NCI-H748 treated with DMSO at 0.1 percent for 48 hours (cell line): Measurements from ENCODE around the gene ICAM2.
"Not testable (repeated sequence)": the region's sequence is repeated elsewhere in the genome, so short reads cannot be mapped to it uniquely, and the experiment has no call there.

Source experiments
- DNase-seq: peaks from one replicate; lab custom pipeline; 2025; lab: John Stamatoyannopoulos, UW

The ICAM2 gene

DNA sequence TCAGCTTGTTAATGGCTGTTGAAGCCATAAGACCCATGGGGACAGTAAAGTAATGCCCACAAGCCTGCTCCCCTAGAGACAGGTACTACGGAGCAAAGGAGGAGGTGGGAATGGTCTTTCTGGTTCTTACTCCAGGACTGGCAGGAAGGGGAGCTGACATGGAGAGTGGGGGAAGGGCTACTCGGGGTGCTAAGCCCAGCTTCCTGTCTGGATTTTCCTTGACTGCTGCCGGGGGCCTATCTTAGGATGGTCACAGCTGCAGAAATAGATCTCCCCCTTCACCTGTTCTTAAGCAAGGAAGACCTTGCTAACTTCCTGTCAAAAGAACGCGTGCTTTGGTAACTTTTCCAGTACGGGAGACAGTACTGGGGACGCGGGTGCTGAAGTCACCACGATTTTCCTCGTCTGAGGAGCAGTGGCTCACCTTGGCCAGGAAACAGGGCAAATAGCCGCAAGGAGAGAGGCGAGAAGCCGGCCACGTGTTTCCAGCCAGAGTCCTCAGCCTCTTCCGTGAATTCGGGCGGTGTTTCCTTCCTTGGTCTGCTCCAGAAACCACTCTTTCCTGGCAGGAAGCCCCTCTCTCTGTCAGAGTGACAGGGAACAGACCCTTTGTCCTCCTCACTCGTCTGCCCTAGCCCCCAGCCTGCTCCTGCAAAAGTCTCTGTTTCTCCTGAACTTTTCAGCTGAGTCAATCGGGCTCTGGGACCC, 22.9 kb downstream of the ICAM2 start:
- no peak for DNase-seq

DNA sequence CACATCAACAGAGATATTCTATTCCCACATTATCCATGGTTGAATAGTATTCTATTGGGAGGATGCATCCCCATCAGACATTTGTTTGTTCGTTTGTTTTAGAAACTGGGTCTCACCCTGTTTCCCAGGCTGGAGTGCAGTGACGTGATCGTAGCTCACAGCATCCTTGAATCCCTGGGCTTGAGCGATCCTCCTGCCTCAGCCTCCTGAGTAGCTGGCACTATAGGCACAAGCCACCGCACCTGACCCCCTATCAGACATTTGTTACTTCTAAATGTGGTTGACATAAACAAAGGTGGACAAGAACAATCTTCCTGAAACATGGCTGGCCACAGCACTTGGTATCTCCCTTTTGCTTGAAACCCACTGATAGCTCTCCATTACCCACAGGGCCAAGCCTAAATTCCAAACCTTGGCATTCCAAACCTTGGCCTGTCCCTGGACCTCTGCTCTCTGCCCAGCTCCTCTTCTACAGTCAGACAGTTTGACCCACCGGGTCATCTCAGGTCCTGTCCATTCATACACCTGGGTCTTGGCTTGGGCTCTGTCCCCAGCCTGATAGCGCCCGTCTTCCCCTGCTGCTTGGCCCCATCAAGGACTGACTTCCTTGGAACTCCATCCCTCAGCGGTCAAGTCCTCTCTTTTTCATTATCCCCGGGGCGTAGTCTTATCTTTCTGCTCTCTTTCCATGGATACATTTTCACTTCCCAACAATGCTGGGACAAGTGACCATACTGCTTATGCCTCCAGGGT, 23.8 kb downstream of the ICAM2 start:
- DNase-seq, result no peak

DNA sequence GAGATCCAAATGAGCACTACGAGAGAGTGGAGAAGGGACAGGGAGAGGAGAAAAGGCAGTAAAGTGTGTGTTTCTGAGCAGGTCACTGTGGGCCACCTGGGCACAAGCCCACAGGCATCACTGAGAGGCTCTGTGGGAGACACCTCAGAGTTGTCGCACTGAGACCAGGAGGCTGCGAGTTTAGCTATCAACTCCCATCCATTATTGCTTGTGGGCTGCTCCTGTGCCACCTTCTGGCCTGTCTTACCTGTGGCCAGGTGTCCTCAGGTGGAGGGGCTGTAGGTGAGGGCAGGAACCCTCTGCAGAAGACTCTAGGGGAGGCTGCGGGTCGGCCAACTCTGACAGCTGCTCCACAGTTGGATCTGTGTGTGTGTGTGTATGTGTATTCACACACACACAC, 24.8 kb downstream of the ICAM2 start:
- no peak for DNase-seq

DNA sequence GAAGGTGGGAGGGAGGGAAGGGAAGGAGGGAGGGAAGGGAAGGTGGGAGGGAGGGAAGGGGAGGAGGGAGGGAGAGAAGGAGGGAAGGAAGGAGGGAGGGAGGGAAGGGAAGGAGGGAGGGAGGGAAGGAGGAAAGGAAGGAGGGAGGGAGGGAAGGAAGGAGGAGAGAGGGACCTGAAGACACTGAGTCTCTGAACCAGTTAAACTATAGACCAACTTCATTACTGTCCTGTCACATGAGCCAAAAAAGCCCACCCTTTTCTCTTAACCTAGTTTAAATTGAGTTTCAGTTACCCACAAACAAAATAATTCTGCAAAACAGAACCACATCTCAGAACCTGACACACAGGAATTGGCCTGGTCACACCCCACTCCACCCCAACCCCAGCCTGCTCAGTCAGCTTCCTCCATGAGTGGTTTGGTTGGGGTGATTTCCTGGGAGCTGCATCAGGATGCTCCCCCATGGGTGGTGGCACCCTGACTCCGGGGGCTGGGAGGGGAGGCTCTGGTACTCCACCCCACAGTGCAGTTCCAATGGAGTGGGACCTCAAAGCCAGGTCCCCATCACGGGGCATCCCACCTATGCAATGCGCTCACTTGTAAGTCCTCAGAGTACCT, 27.0 kb downstream of the ICAM2 start:
- no peak for DNase-seq

DNA sequence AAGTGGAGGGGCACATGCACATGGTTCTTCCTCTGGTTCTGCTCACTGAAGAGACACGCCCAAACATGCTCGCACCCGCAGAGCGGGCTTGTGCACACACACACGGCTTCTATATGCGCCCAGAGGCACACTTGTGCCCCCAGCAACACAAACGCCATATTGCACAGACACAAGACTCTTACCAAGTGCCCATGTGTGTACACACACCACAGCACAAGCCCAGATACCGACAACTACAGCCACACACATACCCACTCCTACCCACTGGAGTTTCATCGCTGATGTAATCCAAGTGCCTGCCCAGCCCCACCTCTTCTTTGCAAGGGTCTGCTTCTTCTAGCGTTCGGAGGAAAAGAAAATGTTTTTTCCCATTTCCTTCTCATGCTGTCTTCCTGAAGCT, 28.8 kb downstream of the ICAM2 start:
- no peak for DNase-seq

DNA sequence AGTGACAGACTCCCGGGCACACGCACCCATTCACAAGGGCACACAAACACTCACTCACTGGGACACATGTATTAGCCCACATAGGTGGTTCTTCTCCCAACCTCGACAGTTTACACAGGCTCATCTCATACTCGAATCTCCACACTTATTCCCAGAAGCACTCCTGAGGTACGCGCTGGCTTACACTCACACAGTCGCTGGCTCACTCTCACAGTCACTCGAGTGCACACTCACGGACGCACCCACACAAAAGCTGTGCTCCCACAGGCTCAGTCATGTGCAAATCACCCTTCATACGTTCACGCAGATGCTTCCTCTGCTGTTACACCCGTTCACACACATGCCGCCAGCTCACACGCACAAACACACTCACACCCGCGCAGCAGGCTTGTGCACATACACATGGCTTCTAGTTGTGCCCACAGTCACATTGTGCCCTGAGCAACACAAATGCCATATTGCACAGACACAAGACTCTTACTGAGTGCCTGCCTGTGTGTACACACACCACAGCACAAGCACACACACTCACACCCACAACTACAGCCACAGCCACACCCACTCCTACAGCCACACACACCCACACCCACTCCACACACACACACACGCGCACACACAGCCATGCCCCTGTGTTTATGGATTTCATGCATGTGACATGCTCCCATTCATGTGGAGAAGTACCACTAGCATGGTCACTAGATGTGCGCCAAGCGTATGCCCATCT, 30.6 kb downstream of the ICAM2 start:
- DNase-seq, result no peak

DNA sequence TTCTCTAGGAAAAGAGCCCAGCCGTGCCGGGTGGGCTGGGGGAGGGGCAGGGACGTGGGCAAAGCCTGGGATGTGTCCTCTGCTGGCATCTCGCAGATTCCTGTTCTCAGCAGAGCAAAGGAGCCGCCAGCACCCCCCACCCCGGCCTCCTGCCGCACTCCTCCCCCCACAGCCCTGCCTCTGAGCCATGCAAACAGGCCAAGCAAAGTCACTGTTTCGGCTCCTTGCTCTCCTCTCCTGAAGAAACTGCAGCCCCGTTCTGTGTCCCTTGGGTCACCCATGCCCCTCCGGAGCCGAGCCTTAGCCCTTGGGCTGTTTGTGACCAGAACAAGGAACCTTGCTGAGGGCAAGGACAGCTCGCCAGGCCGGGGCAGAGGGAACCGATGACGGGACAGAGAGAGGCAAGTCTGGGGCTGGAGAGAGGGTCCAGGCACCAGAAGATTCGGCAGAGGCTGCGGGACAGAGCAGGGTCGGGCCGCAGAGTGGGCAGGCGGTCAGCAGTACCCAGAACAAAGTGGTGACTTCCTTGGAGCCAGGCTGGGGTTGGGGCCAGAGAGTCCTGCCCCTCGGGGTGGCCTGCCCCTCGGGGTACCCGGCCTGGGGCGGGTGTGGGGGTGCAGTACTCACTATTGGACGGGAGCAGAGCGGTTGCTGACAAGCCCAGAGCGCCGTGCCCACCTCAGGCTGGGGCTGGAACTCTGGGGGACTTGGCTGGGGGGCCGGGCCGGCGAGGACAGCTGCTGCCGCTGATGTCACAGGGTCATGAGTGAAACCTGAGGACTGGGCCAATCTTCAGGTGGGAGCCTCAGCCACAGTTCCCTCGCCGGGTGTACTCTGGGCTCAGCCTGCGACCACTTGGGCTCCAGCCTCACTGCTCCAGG, 31.5 kb downstream of the ICAM2 start:
- DNase-seq, result no peak

DNA sequence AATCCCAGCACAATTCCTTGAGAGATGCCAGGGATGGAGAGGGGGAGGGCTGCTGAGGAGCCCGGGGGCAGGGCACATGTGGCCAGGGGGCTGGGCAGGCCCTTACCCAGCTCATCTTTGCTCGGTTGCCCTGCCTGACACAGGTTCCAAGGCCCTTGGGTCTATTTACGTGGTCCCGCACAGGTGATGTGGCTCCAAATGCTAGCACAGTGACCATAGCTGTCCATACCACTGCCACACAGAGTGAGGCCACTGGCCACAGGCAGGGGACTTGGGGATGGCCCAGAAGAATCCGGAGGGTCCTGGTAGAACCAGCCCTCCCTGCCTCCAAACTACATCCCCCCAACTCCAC, 32.3 kb downstream of the ICAM2 start:
- DNase-seq, result no peak

DNA sequence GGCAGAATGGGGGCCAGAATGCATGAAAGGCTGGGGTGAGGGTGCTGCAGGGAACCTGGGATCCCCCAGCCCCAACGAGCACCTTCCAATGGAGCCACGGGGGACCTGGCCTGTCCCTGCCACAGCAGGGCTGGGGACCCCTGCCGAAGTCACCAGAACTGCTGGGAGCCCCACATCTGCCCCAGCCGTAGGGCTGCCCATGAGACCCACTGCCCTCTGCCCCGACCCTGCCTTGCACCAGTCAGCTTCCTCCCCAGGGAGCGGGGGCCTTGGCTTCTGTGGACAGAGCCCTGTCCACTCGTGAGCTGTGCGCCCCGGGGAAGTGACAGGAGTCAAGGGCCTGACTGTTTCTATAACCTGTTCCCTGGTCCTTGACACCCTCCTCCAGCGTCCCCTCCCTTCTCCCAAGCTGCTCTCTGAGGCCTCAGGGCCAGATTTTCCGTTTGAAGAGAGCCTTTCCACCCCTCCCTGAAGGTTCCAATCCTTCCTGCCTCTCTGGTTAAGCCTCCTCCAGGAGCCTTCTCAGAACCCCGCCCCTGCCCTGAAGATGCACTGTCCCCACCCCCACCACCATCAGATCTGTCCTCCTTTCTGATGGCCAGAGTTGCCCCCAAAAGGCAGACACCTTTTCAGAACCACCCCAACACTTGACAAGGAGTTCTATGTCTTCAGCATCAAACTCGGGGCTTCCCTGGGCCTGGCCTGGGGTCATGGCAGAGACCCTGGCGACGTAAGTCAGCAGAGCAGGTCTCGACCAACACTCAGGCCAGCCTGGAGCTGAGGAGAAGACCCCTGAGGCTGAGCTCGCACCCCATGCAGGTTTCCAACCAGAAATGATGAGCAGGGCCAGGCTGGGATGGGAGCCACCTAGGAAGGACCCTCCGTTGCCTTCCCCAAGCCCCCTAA, 33.0 kb downstream of the ICAM2 start:
- no peak for DNase-seq

DNA sequence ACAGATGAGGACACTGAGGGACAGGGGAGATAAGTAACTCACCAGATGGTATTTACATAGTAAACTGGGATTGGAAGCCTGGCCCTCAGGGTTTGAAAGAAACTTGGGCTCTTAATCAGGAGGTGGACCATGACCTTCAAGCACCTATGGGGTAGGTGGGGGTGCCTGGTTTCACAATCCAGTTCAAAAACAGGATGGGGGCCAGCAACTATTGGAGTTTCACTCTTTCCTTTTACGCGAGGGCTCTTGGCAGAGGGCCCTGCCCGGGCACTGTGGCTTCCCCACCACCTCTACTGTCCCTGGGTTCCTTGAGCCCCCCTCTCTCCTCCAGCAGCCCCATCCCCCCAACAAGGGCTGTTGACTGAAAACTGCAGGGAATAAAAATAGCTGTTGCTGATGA, 33.6 kb downstream of the ICAM2 start:
- no peak for DNase-seq

DNA sequence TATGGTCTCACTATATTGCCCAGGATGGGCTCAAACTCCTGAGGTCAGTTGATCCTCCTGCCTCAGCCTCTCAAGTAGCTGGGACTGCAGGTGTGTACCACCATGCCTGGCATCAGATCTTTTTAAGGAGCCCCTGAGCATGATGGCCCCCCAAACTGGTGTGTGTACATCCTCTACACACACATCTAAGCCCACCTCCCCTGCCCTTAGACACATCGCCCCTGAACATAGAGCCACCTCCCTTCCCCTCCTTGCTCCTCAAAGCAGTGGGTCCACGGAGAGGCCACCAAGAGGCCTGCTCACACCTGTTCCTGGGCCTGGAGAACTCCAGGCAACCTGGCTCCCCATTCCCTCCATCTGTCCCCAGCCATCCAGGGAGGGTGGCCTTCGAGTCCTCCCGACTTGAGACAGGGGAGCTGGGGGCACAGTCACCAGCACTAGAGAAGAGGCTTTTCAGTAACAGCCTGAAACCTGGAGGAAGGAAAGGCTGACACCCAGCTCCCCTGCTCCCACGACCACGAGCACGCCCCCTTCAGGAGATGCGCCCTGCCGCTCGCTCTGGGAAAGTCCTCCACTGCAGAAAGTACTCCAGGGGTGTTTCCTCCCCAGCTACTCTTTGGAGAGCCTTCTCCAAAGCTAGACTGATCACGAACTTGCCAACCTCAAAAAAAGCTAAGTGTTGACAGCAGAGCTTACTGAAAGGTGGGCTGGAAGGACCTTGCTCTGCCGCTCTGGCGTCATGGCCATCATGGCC, 34.9 kb downstream of the ICAM2 start:
- no peak for DNase-seq

DNA sequence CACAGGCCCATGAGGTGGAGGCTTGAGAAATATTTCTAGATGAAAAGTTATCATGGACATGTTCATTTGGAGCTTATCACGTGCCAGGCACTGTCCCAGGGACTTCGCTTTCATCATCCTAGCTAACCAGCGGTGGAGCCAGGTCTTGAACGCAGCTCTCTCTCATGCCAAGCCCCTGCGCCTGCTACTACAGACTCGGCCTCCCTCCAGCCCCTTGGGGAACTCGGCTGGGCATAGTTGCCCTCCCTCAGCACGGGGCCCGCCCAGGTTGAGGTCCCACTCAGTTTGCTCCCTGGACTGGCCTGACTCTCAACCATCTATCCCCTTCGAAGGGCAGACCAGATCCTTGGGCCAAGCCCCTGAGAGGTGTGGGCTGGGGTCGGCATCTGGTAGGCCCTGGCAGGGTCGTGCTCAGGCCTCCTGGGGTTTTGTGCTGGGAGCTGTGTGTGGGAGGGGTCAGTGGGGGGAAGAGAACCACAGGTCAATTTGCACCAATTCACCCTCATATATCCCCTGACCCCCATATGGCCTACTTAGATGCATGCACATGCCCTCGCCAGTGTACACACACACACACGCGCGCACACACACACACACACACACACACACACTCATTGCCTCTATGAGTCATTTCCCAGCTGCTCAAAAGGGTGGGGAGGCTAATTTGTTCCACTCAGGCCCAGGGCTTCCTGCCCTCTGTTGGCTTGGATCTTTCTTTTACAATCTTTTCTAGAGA, 35.6 kb downstream of the ICAM2 start:
- no peak for DNase-seq

DNA sequence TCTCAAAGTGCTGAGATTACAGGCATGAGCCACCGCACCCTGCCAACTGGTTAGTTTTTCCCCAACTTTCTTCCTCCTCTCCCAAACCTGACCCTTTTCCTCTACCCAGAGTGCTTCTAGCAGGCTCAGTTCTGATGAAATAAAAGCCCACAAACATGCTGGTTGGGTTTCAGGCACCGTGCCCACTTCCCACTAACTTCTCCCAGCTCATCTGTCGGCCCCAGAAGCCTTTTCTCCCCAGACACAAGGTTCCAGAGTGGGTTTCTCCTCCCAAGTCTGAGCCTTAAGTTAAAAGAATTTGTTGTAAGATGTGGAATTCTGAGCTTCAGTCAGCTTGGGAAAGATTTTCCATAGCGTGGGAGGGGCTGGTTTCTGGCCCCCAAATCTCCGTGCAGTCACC, 36.2 kb downstream of the ICAM2 start:
- DNase-seq, result no peak

DNA sequence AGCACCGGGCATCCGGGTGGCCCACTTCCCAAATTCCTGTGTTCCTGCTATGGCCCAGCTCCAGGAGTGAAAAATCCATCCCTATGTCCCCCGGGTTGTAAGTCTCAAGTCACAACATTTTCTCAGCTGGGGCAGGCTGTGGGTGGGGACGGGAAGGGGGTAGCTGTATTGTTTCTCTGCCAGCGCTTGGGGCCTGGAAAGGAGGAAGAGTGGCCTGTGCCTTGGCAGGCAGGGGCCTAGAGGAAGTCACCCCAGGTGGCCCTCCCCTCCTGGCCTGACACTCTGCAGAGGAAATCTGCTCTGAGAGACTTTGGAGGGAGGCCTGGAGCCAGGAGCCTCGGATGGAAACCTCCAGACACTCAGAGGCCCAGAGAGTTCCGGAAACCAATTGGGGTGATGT, 37.1 kb downstream of the ICAM2 start:
- DNase-seq, result no peak

DNA sequence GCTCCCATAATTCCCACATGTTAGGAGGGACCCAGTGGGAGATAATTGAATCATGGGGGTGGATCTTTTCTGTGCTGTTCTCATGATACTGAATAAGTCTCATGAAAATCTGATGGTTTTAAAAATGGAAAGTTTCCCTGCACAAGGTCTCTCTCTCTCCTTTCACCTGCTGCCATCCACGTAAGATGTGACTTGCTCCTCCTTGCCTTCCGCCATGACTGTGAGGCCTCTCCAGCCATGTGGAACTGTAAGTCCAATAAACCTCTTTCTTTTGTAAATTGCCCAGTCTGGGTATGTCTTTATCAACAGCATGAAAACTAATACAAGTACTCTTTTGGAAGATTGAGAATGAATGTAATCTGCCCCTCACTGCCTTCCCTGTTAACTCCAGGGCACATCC, 37.8 kb downstream of the ICAM2 start:
- DNase-seq, result not testable (repeated sequence)

DNA sequence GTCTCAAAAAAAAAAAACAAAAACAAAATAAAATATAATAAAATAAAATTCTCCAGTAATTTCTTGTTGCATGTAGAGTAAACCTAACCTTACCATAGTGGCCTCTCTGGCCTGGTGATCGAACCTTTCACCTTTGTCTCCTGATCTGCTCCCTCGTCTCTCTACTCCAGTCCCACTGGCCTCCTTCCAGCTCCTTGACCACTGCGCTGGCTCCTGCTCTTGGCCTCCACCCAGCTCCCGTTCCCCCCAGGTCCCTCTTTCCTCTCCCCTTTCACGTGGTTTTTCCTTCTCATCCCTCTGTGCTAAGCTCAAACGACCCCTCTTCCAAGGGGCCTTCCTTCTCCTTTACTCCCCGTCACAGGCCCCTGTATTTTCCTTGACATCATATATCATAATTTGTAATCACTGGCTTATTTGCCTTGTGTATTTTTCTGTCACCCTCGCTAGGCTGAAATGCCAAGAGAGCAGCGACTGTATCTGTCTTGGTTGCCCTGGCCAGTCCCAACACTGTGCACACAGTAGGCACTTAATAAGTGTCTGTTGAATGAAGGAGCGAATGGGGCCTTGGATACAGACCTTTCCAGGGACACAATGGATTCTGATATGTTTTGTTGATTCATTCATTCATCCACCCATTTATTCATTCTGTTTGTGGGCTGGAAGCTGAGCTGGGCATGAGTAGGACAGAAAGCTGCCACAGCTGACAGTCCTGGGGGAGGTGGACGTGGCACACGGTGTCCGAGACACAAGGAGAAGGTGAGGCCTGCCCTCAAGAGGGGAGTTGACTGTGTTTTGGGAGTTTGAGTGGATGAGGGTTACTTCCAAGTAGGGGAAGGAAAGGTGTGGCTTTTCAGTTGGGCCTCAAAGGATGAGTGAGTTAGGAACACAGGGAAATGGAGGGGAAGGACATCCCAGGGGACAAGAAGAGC, 41.9 kb downstream of the ICAM2 start:
- DNase-seq, result no peak

DNA sequence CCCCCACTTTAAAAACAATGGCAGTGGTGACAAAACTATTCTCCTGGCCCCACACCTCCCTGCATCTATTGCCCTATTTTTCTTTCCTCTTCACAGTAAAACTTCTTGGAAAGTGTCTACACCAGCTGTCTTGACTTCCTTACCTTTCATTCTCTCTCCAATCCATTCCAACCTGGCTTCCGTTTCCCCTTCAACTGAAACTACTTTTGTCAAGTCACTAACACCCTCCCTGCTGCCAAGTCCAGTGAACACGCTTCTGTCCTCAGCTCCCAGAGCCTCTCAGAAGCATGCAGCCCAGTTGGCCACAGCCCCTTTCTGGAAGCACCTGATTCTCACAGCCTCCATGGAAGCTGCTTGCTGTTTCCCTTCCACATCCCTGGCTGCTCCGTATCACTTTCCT, 43.7 kb downstream of the ICAM2 start:
- DNase-seq, result no peak

DNA sequence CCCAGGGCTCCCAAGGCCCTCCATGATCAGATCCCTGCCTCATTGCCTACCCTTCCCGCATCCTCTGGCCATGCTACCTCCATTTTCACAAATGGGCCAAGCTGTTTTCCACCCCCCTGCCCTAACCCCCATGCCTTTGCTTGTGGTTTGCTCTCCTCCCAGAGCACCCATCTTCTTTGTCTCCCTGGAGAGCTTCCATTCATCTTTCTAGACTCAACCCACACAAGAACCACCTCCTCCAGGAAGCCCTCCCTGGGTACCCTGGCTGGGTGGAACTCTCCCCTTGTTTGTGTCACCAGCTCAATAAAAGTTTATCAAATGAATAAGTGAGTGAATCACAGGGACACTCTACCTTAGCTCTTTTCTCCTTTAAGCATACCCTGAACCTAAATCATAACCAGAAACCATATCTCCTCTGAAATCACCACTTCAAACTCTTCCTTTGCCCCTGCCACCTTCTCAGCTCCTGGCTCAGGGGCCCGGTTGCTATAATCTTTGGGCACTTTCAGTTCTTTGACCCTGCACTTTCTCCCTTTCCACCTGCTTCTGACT, 44.8 kb downstream of the ICAM2 start:
- no peak for DNase-seq
